ENCODE results near the gene PDXP. TPM values are rescaled to one million over a fixed set of nuclear protein-coding genes. Genes with fewer than 3 reads are reported as not detected.
"Not testable (repeated sequence)": the region's sequence is repeated elsewhere in the genome, so short reads cannot be mapped to it uniquely, and the experiment has no call there.

Gene PDXP, protein sequence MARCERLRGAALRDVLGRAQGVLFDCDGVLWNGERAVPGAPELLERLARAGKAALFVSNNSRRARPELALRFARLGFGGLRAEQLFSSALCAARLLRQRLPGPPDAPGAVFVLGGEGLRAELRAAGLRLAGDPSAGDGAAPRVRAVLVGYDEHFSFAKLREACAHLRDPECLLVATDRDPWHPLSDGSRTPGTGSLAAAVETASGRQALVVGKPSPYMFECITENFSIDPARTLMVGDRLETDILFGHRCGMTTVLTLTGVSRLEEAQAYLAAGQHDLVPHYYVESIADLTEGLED
- 14.5 and 16.6 TPM in 2 replicates for total RNA-seq (2014; rRNA removed; shearing (Covaris generic))

DNA sequence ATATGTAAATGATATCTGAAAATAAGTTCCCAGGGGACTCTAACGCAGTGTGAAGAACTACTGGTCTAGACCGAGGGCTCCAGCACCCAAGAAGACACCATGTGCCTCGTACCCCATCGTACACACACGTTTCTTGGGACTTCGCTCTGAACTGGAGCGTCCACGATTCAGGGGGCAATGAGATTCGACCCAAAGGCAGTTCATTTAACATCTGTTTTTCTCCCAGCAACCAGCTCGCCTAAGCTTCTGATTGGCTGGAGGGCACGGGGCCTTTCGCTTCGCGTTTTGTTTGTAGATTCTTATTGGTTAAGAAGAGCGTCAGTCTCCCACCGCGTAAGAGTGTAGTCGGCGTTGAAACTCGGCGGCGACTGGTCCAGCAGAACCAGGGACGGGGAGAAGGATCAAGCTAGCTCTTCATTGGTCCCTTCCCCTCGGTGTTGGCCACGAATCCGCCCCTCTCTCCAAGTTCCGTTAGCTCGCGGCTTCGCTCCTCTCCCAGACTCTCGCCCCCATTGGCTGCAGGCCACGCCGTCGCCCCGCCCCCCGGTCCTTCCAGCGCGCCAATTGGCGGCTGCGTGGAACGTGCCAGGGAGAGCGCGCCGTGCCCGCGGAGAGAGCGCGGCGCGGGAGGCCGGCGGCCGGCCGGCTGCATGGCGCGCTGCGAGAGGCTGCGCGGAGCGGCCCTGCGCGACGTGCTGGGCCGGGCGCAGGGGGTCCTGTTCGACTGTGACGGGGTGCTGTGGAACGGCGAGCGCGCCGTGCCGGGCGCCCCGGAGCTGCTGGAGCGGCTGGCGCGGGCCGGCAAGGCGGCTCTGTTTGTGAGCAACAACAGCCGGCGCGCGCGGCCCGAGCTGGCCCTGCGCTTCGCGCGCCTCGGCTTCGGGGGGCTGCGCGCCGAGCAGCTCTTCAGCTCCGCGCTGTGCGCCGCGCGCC is at the start of gene PDXP:
Gene PDXP (plus strand): TSS at position 591 of the 933 bp plus-strand sequence. CDS start 60 bp downstream, at position 651.
- DNase-seq (ENCODE audit: low read depth) = peak; percentile 100

DNA sequence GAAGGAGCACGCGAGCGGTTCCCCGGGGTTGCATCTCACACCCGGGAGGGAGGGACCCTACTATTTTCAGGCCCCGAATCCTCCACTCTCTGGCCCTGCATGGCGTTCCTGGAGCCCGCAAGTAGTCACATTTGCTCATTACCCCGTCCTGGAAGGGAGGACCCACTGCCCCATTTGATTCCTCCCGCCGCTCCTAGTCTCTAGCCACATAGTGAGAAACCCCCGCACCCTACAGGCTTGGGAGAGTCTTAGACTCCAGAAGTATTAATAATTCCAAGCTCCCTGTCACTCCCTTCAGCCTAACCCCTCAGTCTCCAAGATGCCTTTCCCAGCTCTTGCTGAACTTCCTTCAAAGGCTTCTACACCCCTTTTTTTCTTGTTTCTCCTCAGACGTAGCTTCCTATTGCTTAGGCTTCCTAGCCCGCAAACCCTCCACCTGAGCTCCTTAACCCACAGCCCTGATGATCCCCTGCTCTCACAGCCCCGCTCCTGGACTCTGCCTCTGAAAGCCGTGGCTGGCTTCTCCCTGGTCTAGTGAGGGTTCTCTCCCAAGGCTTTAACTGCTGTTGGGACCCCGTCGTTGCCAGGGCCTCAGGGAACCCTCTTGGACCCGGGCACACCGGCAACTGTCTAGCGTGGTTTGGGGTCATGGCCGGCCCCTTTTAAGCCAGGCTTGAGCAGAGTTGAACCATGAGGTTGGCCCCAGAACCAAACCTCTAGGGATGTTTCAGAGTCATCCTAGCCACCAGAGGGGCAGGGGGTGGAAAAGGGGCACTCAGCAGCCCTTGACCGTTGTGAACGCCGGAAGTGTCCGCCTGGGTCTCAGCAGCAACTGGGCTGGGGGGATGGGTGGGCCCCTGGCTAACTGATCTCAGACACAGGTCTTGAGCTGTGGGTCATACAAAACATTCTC is 49.0 kb upstream of the PDXP start:
- no peak for DNase-seq (ENCODE audit: low read depth)

DNA sequence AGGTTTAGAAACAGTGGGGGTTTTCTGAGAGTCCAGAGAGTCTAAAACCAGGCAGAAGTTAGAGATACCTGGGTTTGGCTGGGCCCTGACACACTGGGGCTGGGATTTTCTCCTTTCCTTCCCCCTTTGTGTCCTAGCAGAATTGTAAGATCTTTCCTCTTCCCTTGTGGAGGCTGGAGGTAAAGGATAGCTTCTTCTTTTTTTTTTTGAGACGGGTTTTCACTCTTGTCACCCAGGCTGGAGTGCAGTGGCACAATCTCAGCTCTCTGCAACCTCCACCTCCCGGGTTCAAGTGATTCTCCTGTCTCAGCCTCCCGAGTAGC is 48.4 kb upstream of the PDXP start:
- DNase-seq (ENCODE audit: low read depth) = not testable (repeated sequence)

DNA sequence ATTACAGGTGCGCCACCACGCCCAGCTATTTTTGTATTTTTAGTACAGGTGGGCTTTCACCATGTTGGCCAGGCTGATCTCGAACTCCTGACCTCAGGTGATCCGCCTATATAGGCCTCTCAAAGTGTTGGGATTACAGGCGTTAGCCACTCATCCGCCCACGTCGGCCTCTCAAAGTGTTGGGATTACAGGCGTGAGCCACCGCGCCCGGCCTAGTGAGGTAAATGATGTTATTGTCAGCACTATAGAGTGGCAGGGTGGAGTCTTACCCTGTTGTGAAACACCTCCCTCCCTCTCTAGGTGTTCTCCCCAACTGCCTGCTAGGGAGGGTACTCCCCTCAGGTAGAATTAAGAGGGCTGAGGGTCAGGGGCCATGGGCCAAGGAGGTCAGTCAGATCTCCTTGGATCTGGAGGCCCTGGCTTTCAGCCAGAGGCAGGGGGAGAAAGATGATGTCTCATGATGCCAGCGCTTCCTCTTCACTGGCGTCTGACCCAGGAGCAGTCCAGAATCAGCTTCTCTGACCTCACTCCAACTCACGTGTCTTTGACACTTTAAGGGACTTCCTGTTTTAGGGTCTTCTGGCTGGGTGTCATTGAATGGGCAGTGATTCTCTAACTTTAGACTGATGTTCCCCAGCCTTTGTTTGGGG is 47.9 kb upstream of the PDXP start:
- DNase-seq (ENCODE audit: low read depth) = no peak

DNA sequence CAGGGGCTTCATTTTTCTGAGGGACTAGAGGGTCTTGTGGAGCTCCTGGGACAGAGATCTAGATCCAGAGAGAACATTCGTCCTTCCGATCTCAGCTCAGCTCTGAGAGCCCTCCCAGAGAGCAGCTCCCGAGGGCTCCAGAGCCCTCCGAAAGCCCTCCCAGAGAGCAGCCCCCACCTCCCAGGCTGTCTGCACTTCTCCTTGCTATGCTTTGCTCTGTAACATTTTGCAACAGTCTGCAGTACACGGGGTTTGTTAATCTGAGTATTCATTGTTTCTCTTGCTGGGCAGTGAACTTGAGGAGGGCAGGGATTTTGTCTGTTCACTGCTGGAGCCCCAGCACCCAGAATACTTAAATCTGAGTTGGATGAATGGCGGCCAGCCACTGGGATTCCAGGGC is 47.3 kb upstream of the PDXP start:
- DNase-seq (ENCODE audit: low read depth) = no peak

DNA sequence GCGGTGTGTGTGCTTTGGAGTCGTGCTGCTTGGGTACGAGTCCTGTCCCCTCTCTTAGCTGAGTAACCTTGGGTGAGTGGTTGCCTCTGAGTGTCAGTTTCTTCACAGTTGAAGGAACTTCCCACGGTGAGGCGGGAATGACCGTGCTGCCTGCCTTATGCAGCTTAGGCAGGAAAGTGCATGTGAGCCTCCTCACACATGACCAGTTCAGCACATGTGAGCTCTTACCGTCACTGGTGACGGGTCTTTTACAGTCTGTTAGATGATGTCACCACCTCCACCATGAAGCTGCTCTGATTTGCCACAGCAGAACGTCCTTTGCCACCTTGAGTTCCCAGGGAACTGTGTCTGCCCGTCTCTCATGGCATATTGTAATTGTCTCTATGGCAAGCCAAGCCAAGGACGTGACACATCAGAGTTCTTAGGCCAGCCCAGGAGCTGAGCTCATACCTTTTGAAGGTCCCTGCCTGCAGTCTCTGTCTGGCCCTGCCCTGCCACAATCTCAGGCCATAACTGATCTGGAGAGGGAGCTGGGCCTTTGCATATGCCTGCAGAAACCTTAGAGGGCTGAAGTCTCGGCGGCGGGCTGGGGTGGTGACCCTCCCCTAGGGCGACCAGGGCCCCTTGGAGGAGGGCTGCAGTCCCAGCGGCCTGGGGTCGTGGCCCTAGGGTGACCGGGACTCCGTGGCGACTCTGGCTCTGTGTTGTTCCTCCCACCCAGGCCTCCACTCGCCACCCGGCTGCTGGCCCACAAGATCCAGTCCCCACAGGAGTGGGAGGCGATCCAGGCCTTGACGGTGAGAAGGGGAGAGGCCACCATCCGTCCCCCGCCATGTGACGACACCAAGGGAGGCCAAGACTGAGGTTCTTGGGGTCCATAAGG is 42.1 kb upstream of the PDXP start:
- no peak for DNase-seq (ENCODE audit: low read depth)

DNA sequence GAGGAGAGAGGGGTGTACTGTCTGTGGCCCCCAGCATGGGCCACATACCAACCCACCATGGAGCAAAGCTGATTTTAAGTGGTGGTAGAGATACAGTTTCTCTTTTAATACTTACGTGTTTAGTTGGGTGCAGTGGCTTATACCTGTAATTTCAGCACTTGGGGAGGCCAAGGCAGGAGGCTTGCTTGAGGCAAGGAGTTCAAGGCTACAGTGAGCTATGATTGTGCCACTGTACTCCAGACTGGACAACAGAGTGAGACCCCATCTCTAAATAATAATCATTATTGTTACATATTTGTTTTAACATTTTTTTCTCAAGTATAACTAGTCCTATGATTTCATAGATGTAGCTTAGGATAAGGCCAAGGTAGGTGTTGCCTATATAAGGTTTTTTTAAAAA is 41.1 kb upstream of the PDXP start:
- DNase-seq (ENCODE audit: low read depth) = no peak

DNA sequence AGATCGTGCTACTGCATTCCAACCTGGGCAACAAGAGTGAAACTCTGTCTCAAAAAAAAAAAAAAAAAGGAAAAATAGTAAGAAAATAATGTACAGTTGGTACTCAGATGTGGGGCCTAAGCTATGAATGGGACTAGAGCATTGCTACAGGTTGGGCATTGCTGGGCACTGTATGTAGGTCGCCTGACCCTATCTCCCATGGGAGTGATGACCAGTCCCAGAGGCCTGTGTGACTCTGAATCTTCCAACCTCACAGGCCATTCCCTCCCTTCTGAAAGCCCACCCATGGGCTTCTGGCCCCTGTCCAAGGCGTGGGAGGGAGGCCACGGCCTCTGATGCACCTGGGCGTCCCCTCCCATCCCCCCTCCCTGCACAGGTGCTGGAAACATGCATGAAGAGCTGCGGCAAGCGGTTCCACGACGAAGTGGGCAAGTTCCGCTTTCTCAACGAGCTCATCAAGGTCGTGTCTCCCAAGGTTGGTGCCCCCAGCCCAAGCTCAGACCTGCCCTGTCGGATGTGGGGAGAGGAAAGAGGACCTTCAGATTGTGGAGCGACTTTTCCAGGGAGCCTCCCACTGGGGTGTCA is 40.4 kb upstream of the PDXP start:
- no peak for DNase-seq (ENCODE audit: low read depth)

DNA sequence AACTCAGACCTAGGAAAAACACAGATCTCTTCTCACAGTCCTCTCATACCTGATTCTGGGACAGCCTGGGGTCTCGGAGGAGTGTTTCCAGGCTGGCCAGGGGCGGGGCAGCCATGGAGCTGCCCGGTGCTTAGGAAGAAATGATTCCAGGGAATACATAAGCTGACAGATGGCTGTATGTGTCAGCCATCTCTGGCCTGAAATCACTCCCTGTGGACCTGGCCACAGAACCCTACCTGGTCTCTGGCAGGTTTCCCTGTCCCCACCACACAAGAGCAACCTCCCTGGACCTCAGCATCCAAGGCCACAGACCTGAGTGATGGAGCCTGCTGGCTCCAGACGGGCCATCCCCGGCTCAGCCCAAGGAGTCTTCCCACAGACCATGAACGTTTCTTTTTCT is 39.8 kb upstream of the PDXP start:
- no peak for DNase-seq (ENCODE audit: low read depth)

DNA sequence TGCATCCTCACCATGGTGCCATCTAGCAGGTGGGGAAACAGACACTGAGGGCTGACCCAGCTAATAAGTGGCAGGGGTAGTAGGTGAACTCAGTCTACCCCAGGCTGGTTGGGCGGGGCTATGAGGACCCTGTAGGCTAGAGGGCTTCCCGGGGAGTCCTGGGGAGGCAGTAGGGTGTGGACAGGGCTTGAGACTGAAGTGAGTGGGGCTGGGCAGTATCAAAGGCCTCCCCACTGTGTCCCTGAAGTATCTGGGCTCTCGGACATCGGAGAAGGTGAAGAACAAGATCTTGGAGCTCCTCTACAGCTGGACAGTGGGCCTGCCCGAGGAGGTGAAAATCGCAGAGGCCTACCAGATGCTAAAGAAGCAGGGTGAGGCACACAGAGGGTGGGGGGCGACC is 38.5 kb upstream of the PDXP start:
- DNase-seq (ENCODE audit: low read depth) = no peak

DNA sequence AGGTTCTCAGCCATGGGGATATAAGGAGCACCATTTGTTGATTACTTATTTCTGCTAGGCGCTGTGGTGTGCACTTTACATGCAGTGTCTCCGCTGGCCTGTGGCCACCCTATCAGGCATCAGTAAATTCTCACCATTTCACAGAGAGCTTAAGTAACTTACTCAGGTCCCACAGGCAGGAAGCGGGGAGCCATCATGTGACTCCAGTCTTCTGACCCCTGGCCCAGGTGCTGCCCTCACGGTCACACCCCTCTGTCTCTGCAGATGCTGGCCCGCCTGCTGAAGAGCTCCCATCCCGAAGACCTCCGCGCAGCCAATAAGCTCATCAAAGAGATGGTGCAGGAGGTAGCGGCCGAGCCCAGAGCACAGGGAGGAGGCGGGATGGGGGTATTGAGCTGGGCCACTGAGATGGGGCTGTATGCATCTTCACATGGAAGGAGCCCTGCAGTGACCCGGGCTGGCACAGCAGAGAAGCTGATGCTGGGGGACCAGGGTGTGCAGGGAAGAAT is 37.1 kb upstream of the PDXP start:
- DNase-seq (ENCODE audit: low read depth) = no peak

DNA sequence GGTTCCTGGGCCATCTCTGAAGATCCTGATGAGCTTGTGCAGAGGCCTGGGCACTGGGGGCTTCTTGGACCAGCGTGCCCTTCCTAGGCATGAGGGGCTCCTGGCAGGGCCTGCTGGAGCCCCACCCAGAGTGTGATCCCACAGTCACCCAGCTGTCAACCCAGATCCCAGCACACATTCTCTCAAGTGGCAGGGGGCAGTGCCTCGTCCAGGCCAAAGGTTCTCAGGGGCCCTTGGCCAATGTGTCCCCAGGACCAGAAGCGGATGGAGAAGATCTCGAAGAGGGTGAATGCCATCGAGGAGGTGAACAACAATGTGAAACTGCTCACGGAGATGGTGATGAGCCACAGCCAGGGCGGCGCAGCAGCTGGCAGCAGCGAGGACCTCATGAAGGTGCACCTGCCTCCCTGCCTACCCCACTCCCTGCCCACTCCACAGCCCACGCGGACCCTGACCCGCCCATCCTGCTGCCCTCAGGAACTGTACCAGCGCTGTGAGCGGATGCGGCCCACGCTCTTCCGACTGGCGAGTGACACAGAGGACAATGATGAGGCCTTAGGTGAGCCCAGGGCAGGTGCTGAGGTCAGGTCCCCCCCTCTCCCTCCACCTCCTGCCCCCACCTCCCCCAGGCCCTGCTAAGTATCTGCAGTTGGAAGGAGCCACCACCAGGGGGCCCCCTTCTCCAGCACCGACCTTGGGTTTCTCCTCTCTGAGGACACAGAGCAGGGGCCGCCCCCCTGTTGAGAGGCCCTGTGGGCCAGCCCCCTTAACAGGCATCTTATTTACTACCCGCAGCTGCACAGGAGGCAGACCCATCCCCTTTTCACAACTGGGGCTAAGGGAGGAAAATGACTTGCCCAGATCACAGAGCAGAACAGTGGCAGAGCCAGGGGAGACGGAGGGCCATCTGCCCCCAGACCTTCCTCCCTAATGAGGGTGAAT is 35.2 kb upstream of the PDXP start:
- DNase-seq (ENCODE audit: low read depth) = peak; percentile 51

DNA sequence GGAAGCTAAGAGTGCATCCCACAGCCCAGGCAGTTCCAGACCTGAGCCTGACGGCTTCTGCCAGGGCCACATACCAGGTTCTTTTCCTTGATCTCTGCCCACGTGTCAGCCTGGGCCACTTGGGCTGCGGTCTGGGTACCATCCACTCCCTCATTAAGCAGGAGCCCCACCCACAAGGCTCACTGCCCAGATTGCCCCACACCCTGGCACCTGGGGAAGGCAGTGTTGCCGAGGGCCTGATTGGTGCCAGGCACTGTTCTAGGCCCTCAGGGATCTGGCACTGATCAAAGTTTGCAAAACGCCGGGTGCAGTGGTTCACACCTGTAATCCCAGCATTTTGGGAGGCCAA is 34.5 kb upstream of the PDXP start:
- DNase-seq (ENCODE audit: low read depth) = no peak

DNA sequence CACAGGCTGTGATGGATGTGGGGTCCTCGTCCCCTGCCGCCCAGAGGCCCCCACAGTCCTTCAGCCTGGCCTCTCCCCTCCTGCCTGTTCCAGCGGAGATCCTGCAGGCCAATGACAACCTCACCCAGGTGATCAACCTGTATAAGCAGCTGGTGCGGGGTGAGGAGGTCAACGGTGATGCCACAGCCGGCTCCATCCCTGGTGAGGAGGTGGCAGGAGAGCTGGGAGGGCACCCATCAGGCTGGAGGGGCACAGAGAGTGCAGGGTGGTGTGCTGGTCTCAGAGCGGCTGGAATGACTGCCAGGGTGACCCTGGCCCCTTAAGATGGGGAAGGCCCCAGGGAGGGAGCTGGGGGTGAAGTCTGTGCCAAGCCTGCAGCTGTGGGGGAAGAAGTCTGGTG is 33.6 kb upstream of the PDXP start:
- no peak for DNase-seq (ENCODE audit: low read depth)

DNA sequence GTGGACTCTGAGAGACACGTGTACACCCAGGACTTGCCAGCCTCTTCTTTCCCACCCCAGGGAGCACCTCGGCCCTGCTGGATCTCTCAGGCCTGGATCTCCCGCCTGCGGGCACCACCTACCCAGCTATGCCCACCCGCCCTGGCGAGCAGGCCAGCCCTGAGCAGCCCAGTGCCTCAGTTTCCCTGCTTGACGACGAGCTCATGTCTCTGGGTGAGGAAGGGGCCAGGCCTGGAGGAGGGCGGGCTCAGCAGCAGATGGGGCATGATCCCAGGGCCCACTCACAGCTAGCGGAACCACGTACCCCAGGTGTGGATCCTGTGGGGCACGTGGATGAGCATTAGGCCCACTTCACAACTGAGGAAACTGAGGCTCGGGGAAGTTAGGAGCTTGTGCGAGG is 32.8 kb upstream of the PDXP start:
- no peak for DNase-seq (ENCODE audit: low read depth)

DNA sequence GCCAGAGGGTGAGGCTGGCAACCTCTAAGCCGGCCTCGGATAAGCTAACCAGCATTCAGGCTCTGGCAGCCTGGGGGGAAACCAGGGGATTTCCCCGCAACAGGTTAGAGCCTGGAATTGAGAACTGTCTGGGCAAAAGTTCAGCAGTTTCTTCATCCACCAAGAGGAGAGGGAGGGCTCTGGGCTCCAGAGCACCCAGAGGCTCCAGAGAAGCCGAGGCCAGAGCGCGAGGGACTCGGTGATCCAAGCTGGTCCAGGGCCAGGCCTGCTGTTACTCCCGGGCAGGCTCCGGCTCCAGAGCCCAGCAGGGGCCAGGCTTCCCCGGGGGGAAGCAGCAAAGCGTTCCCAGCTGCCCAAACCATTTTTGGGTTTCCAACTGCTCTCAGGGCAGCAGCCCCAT is 32.4 kb upstream of the PDXP start:
- DNase-seq (ENCODE audit: low read depth) = peak; percentile 78

DNA sequence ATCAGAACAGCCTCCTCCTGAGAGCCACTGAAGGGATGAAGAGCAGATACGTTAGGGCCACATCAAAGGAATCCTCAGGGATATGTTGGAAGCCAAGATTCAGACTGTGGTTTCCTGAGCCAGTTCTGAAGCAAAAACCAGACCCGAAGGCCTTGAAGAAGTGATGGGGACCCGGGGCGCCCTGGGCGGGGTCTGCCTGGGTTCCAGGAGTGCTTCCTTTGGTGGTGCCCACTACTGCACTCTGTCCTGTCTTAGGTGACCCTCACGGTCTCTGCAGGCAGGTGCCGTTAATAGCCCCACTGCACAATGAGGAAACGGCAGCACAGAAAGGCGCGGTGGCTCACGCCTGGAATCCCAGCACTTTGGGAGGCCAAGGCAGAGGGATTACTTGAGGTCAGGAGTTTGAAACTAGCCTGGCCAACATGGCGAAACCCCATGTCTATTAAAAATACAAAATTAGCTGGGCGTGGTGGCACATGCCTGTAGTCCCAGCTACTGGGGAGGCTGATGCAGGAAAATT is 31.9 kb upstream of the PDXP start:
- DNase-seq (ENCODE audit: low read depth) = no peak

DNA sequence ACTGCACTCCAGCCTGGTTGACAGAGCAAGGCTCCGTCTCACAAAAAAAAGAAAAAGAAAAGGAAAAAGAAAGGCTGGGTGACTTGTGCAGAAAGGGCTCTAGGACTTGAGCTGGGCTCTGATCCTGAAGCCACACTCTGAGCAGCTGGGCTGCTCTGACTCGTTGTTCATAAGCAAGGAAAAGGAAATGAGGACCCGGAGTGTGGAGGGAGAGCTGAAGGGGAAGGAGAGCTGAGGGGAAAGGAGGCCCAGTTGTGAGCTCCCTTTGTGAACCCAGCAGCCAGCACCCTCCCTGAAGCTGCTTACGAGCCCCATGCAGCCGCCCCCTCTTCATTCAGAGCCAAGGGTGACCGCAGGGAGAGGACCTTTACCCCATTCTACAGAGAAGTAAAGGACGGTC is 31.4 kb upstream of the PDXP start:
- no peak for DNase-seq (ENCODE audit: low read depth)

DNA sequence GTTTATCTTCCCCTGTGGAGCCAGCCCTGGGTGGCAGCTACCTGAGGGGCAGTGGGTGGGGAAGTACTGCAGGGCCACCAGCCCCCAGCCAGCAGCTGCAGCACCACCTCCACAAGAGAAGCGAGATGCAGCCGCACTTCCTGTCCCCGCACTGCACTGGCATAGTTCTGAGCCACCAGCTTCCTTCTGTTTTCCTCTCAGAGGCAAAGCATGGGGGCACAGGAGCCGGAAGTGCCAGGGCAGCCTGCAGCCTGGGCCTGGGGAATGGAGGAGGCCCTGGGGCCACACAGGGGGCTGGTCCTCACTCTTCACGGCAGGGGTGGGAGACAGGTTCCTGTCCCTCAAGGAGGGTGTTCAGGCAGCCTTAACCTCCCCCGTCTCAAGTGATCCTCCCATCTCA is 31.0 kb upstream of the PDXP start:
- DNase-seq (ENCODE audit: low read depth) = no peak

Measured in RPMI7951 (cell line).